Vagina (tissue), 2 donors: ENCODE results near the gene ST6GALNAC3.

Experiments
- CTCF ChIP-seq, 3 experiments: fragments of 450-650 bp in 2 of 3; fragments of 200-600 bp in 1 of 3; sonication (generic) in 1 of 3; IDR thresholded peaks; one replicate each; pipeline ENCODE4 v1.5.1; 2017 to 2019; ENCODE audit warnings: antibody characterized with exemption in 3 of 3, mild to moderate bottlenecking in 2 of 3, moderate library complexity in 2 of 3
- POLR2A ChIP-seq, 2 donors: fragments of 450-650 bp; IDR thresholded peaks; one replicate each; pipeline ENCODE4 v1.6.1; 2017; ENCODE audit warnings: antibody characterized with exemption in 2 of 2, mild to moderate bottlenecking in 2 of 2, moderate library complexity in 2 of 2

- no peak for TF ChIP-seq POLR2A (IDR thresholded peaks at IDR 0.05)
- TF ChIP-seq CTCF (IDR thresholded peaks at IDR 0.05): no peak
Observed at GRCh38 chr1:76530953-76531352, 456.4 kb downstream of the ST6GALNAC3 start.
